Esophagus muscularis mucosa (tissue), 4 donors: ENCODE results near the gene VPS33A. TPM values are rescaled to one million over a fixed set of nuclear protein-coding genes. Genes with fewer than 3 reads are reported as not detected.
"Not testable (repeated sequence)": the region's sequence is repeated elsewhere in the genome, so short reads cannot be mapped to it uniquely, and the experiment has no call there.

Experiments used
- DNase-seq: peaks from one replicate; pipeline ENCODE4 v3.0.0-alpha.2; 2017; ENCODE audit errors: extremely low spot score
- H3K27ac ChIP-seq, 4 donors: fragments of 200-600 bp; sonication (generic); replicated peaks in 1 of 4; 1 replicate in 3 of 4; 2 replicates in 1 of 4; pipeline ENCODE4 v1.5.1; 2016 to 2019; ENCODE audit warnings: mild to moderate bottlenecking in 1 of 4
- H3K27me3 ChIP-seq, 4 donors: fragments of 200-600 bp; sonication (generic); one replicate each; pipeline versions ENCODE4 v1.5.1 to v1.6.0; 2016 to 2019
- H3K36me3 ChIP-seq, 4 donors: fragments of 200-600 bp; sonication (generic); one replicate each; pipeline ENCODE4 v1.5.1; 2016 to 2019
- H3K4me1 ChIP-seq, 4 donors: fragments of 200-600 bp; sonication (generic); one replicate each; pipeline ENCODE4 v1.5.1; 2016 to 2019
- H3K4me3 ChIP-seq, 4 donors: fragments of 200-600 bp; sonication (generic); 1 replicate in 2 of 4; 2 replicates in 2 of 4; pipeline ENCODE4 v1.5.1; 2016 to 2019; ENCODE audit warnings: mild to moderate bottlenecking in 4 of 4, moderate library complexity in 1 of 4
- H3K9me3 ChIP-seq, 4 donors: fragments of 200-600 bp; sonication (generic); 1 replicate in 3 of 4; 2 replicates in 1 of 4; pipeline ENCODE4 v1.5.1; 2016 to 2019
- EP300 ChIP-seq: sonication (generic); formaldehyde crosslinking; IDR thresholded peaks from one replicate; pipeline ENCODE4 v1.6.1; 2017; ENCODE audit warnings: antibody characterized with exemption
- POLR2A ChIP-seq: fragments of 450-650 bp; IDR thresholded peaks from one replicate; pipeline ENCODE4 v1.6.1; 2017; ENCODE audit warnings: antibody characterized with exemption, moderate library complexity, mild to moderate bottlenecking, low read depth
- POLR2AphosphoS5 ChIP-seq, 2 donors: sonication (generic); formaldehyde crosslinking; IDR thresholded peaks; one replicate each; pipeline ENCODE4 v1.6.1; 2017; ENCODE audit warnings: antibody characterized with exemption in 2 of 2
- WGBS: methylation state at CpG from one replicate; pipeline ENCODE4 v1.1.5; 2018; 5-methylcytosine and 5-hydroxymethylcytosine counted together
- intact Hi-C: fragments of 100-400 bp; cut with DNase I; formaldehyde crosslinking; loops from one replicate; pipeline ENCODE4 v1.15.1; 2023
- total RNA-seq, 4 donors: library from RNA; depleted of rRNA; stranded (reverse); fragments of >200 nt; gene quantifications; one replicate each; pipeline versions ENCODE4 v1.1.0 to v1.2.1, GENCODE V29; 2016
- TF ChIP-seq, protein P1 (sequence below), 3 experiments: fragments of 200-600 bp in 2 of 3; fragments of 450-650 bp in 1 of 3; sonication (generic) in 2 of 3; IDR thresholded peaks; one replicate each; pipeline ENCODE4 v1.5.1; 2017 to 2019; ENCODE audit warnings: antibody characterized with exemption in 3 of 3, mild to moderate bottlenecking in 2 of 3, moderate library complexity in 1 of 3

The VPS33A gene
- total RNA-seq, 4 donors from 2014 or later = 12.5 to 15.7 (median 14.7) TPM

DNA sequence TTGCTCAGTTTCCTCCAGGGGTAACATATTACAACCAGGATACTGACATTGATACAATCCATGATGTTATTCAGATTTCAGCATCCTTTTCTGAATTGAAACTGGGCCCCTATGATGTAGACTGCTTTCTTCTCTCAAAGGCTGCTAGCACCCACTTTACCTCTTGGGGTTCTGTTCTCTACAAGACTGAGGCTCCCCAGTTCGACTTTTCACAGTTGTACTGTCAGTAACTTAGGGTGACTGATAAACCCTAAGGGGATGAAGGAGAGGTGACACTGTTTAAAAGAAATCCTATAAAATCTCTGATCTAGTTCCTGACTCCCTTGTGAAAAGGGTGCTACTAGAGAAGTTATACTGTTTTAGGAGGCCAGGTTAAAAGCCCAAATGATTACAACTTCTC, 818 bp downstream of the VPS33A start:
- Histone ChIP-seq H3K4me1 (peaks cover 13 to 28% (median 18%) of the 10 kb centered on the region in 4 donors), H3K4me3 (peak overlapping the region; percentile 87 to 95 (median 92)), H3K27ac (peak overlapping the region; percentile 87 to 91 (median 90)), H3K9me3 (no peaks in the 10 kb centered on the region), H3K27me3 (no peaks in the 10 kb centered on the region), H3K36me3 (peaks cover 25 to 44% (median 34%) of the 10 kb centered on the region in 4 donors)
- intact Hi-C loops = loop anchor here (5.0 kb wide), 1 partner anchor 38 kb away; the partner anchor contains the start of gene DIABLO
- TF ChIP-seq POLR2A = no peak
- 17% methylated on average over 1 of the region's 1 CpG for WGBS
- no peak for DNase-seq

DNA sequence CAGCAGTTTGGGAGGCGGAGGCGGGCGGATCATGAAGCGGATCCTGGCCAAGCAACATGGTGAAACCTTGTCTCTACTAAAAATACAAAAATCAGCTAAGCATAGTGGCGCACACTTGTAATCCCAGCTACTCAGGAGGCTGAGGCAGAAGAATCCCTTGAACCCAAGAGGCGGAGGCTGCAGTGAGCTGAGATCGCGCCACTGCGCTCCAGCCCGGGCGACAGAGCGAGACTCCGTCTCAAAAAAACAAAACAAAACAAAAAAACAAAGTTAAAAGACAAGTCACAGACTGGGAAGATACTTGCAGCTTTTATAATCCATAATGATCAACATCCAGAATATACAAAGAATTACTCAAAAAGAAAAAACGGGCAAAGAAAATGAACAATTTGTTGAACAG, 5.6 kb downstream of the VPS33A start:
- whole genome bisulfite sequencing = 89% methylated on average over 14 of the region's 14 CpGs
- H3K36me3 ChIP-seq = peaks cover 32 to 87% (median 77%) of the 10 kb centered on the region in 4 donors
- H3K4me1 ChIP-seq = peaks cover 8 to 14% (median 9%) of the 10 kb centered on the region in 4 donors
- H3K9me3 ChIP-seq, H3K27ac ChIP-seq, H3K4me3 ChIP-seq, DNase-seq, intact Hi-C loops, H3K27me3 ChIP-seq: not testable (repeated sequence)

DNA sequence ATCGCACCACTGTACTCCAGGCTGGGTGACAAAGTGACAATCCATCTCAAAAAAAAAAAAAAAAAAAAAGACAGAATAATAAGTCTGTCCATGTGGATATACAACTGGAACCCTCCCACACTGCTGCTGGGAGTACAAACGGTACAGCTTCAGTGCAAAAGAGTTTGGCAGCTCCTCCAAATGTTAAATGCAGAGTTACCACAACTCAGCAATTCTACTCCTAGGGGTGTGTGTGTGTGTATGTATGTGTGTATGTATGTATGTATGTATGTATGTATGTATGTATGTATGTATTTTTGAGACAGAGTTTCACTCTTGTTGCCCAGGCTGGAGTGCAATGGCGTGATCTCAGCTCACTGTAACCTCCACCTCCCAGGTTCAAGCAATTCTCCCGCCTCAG, 7.4 kb downstream of the VPS33A start:
- 99% methylated on average over 4 of the region's 4 CpGs for WGBS
- H3K4me1 ChIP-seq, intact Hi-C loops, H3K4me3 ChIP-seq, DNase-seq, H3K9me3 ChIP-seq, H3K27me3 ChIP-seq, H3K27ac ChIP-seq: not testable (repeated sequence)
- peaks cover 32 to 95% (median 82%) of the 10 kb centered on the region in 4 donors for H3K36me3 ChIP-seq

DNA sequence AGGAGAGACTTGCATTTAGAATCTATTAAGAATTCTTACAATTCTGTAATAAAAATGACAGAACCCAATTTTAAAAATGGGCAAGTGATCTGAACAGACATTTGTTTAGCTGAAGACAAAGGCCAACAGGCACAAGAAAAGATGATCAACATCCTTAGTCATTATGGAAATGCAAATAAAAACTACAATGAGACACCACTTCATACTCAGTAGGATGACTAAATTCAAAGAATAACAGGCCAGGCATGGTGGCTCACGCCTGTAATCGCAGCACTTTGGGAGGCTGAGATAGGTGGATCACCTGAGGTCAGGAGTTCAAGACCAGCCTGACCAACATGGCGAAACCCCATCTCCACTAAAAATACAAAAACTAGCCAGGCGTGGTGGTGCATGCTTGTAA, 7.8 kb downstream of the VPS33A start:
- H3K27ac ChIP-seq, H3K27me3 ChIP-seq, H3K4me1 ChIP-seq, H3K4me3 ChIP-seq, intact Hi-C loops, DNase-seq, H3K9me3 ChIP-seq: not testable (repeated sequence)
- H3K36me3 ChIP-seq = peaks cover 31 to 90% (median 79%) of the 10 kb centered on the region in 4 donors
- 88% methylated on average over 4 of the region's 4 CpGs for WGBS

DNA sequence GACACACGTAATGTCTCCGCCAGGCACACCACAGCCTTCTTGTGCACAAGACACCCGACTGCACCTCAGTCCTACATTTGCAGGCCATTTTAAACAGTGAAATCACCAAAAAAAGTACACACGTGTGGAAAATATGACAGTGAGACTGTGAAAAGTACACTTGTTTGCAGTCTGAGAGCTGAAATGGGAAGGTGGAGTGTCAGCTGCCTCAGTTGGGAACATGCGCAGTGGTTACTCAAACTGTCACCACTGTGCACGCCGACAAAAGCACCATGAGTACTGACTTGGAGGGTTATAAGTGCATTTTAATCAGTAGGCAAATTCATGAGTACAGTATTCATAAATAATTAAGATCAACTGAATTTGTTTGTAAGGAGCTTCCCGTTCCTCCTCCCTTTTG, 15.8 kb downstream of the VPS33A start:
- no peaks in the 10 kb centered on the region for H3K4me1 ChIP-seq
- H3K27me3 ChIP-seq = no peaks in the 10 kb centered on the region
- intact Hi-C loops = no loop called here
- no peaks in the 10 kb centered on the region for H3K9me3 ChIP-seq
- H3K36me3 ChIP-seq = peaks cover 27 to 68% (median 46%) of the 10 kb centered on the region in 4 donors
- DNase-seq = no peak
- TF ChIP-seq POLR2A (no peak), EP300 (no peak), POLR2AphosphoS5 (IDR thresholded peaks at IDR 0.05) (no peak)
- TF ChIP-seq, protein P1, sequence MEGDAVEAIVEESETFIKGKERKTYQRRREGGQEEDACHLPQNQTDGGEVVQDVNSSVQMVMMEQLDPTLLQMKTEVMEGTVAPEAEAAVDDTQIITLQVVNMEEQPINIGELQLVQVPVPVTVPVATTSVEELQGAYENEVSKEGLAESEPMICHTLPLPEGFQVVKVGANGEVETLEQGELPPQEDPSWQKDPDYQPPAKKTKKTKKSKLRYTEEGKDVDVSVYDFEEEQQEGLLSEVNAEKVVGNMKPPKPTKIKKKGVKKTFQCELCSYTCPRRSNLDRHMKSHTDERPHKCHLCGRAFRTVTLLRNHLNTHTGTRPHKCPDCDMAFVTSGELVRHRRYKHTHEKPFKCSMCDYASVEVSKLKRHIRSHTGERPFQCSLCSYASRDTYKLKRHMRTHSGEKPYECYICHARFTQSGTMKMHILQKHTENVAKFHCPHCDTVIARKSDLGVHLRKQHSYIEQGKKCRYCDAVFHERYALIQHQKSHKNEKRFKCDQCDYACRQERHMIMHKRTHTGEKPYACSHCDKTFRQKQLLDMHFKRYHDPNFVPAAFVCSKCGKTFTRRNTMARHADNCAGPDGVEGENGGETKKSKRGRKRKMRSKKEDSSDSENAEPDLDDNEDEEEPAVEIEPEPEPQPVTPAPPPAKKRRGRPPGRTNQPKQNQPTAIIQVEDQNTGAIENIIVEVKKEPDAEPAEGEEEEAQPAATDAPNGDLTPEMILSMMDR (IDR thresholded peaks at IDR 0.05) = no peak
- no peak overlapping the region for H3K4me3 ChIP-seq
- WGBS = 93% methylated on average over 8 of the region's 8 CpGs
- H3K27ac ChIP-seq = no peak overlapping the region

DNA sequence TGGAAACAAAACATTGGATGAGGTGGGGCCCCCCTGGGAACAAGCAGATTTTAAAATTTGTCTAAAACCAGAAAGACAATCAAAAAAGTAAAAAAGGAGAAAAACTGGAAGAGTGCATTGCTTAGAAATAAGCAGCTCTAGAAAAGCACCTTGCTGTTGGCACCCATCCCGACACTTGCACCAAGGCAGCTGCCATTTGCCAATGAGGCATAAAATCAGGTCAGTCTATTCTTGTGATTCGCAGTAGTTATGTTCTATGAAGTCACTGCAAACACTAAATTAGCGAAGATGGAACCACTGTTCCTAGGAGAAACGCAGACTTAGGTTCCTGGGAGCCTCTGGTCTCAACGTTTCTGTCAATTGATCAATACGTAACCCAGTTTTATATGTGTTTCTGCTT, 16.2 kb downstream of the VPS33A start:
- 94% methylated on average over 6 of the region's 6 CpGs for WGBS
- intact Hi-C loops = no loop called here
- TF ChIP-seq EP300 (no peak), POLR2AphosphoS5 (IDR thresholded peaks at IDR 0.05) (no peak), POLR2A (no peak)
- TF ChIP-seq, protein P1 (IDR thresholded peaks at IDR 0.05) = no peak
- H3K36me3 ChIP-seq = peaks cover 27 to 67% (median 46%) of the 10 kb centered on the region in 4 donors
- no peak overlapping the region for H3K27ac ChIP-seq
- H3K9me3 ChIP-seq = no peaks in the 10 kb centered on the region
- H3K4me1 ChIP-seq = no peaks in the 10 kb centered on the region
- H3K4me3 ChIP-seq = no peak overlapping the region
- no peak for DNase-seq
- no peaks in the 10 kb centered on the region for H3K27me3 ChIP-seq

DNA sequence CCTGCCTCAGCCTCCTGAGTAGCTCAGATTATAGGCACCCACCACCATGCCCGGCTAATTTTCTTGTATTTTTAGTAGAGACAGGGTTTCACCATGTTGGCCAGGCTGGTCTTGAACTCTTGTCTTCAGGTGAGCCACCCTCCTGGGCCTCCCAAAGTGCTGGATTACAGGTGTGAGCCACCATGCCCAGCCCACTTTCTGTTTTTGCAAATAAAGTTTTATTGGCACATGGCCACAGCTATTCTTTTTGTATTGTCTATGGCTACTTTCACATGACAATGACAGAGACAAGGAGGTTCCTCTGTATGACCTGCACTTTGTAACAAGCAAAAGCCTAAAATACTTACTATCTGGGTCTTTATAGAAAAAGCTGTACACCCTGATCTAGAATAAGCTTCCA, 20.7 kb downstream of the VPS33A start:
- peaks cover 39 to 83% (median 68%) of the 10 kb centered on the region in 4 donors for H3K36me3 ChIP-seq
- H3K4me1 ChIP-seq = no peaks in the 10 kb centered on the region
- DNase-seq = no peak
- no peaks in the 10 kb centered on the region for H3K27me3 ChIP-seq
- no peak for TF ChIP-seq EP300
- no peak for TF ChIP-seq POLR2A
- TF ChIP-seq POLR2AphosphoS5 (IDR thresholded peaks at IDR 0.05) = no peak
- TF ChIP-seq, protein P1 (IDR thresholded peaks at IDR 0.05) = no peak
- intact Hi-C loops = no loop called here
- H3K9me3 ChIP-seq = no peaks in the 10 kb centered on the region
- no peak overlapping the region for H3K27ac ChIP-seq
- no peak overlapping the region for H3K4me3 ChIP-seq
- WGBS = 88% methylated on average over 1 of the region's 1 CpG
